IPS-20b (cell line): ENCODE data around the gene APOC3.

Experiments used
- H3K27ac ChIP-seq: one replicate; pipeline ENCODE4 v1.5.1; 2013; ENCODE audit warnings: low read length
- H3K27me3 ChIP-seq: 2 replicates; pipeline ENCODE4 v1.6.1; 2013; ENCODE audit warnings: mild to moderate bottlenecking, low read length, inconsistent platforms; ENCODE audit not compliant: insufficient read depth
- H3K36me3 ChIP-seq: 2 replicates; pipeline ENCODE4 v1.6.1; 2013; ENCODE audit warnings: low read depth, mild to moderate bottlenecking, inconsistent platforms, low read length, moderate library complexity; ENCODE audit not compliant: insufficient read depth
- H3K4me1 ChIP-seq: 2 replicates; pipeline ENCODE4 v1.6.1; 2013; ENCODE audit warnings: mild to moderate bottlenecking, control low read depth, inconsistent platforms, low read length, moderate library complexity; ENCODE audit not compliant: insufficient read depth
- H3K4me3 ChIP-seq: 2 replicates; pipeline ENCODE4 v1.5.1; 2013; ENCODE audit warnings: mild to moderate bottlenecking, low read length, inconsistent platforms
- H3K9ac ChIP-seq: 2 replicates; pipeline ENCODE4 v1.6.1; 2013; ENCODE audit warnings: low read depth, mild to moderate bottlenecking, inconsistent platforms, low read length, moderate library complexity
- H3K9me3 ChIP-seq: 2 replicates; pipeline ENCODE4 v1.6.1; 2013; ENCODE audit warnings: mild to moderate bottlenecking, low read depth, low read length, inconsistent platforms; ENCODE audit not compliant: insufficient read depth

The APOC3 gene

GRCh38 chr11:116843661-116844060 is 14.0 kb downstream of the APOC3 start:
- H3K27ac ChIP-seq = no peak overlapping the region
- H3K9me3 ChIP-seq = no peaks in the 10 kb centered on the region
- H3K27me3 ChIP-seq = no peaks in the 10 kb centered on the region
- no peak overlapping the region for H3K9ac ChIP-seq
- H3K4me3 ChIP-seq = no peak overlapping the region
- H3K4me1 ChIP-seq = no peaks in the 10 kb centered on the region
- H3K36me3 ChIP-seq = peaks cover 53% of the 10 kb centered on the region

GRCh38 chr11:116844722-116845121 is 15.0 kb downstream of the APOC3 start:
- no peaks in the 10 kb centered on the region for H3K27me3 ChIP-seq
- no peak overlapping the region for H3K9ac ChIP-seq
- H3K27ac ChIP-seq = no peak overlapping the region

GRCh38 chr11:116847612-116848011 is 17.9 kb downstream of the APOC3 start:
- Histone ChIP-seq H3K9ac (no peak overlapping the region), H3K27me3 (no peaks in the 10 kb centered on the region), H3K9me3 (no peaks in the 10 kb centered on the region), H3K4me1 (no peaks in the 10 kb centered on the region), H3K4me3 (no peak overlapping the region), H3K27ac (no peak overlapping the region), H3K36me3 (peaks cover 61% of the 10 kb centered on the region)

More at GRCh38 chr11:116844722-116845121, 15.0 kb downstream of the APOC3 start:
- no peaks in the 10 kb centered on the region for H3K4me1 ChIP-seq
- H3K4me3 ChIP-seq = no peak overlapping the region
- peaks cover 61% of the 10 kb centered on the region for H3K36me3 ChIP-seq
- no peaks in the 10 kb centered on the region for H3K9me3 ChIP-seq

GRCh38 chr11:116849060-116849459 is 19.4 kb downstream of the APOC3 start:
- Histone ChIP-seq H3K9ac (no peak overlapping the region), H3K36me3 (peaks cover 59% of the 10 kb centered on the region), H3K27ac (no peak overlapping the region), H3K4me1 (no peaks in the 10 kb centered on the region), H3K9me3 (no peaks in the 10 kb centered on the region), H3K4me3 (no peak overlapping the region), H3K27me3 (no peaks in the 10 kb centered on the region)

GRCh38 chr11:116849486-116849885 is 19.8 kb downstream of the APOC3 start:
- Histone ChIP-seq H3K27me3 (no peaks in the 10 kb centered on the region), H3K36me3 (peaks cover 57% of the 10 kb centered on the region), H3K4me1 (no peaks in the 10 kb centered on the region), H3K4me3 (no peak overlapping the region), H3K9me3 (no peaks in the 10 kb centered on the region), H3K27ac (no peak overlapping the region), H3K9ac (no peak overlapping the region)

DNA sequence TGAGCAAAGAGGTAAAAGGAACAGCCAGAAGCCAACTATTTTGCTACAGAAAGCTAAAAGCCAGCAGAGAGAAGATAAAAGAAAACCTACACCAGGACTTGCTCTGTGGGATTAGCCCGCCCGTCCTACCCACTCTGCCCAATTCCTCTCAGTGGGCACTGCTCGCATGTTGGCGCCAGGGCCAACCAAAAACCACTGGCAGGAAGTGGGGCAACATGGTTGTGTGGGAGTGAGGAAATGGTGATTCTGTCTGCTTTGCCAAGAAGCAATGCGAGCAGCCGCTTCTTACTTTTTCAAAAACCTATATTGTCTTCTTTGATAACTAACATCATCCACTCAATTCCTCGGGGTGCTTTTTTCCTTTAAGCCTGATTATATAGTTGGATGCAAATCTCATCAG is 21.9 kb downstream of the APOC3 start:
- no peak overlapping the region for H3K4me3 ChIP-seq
- no peaks in the 10 kb centered on the region for H3K27me3 ChIP-seq
- no peaks in the 10 kb centered on the region for H3K4me1 ChIP-seq
- no peak overlapping the region for H3K27ac ChIP-seq
- no peak overlapping the region for H3K9ac ChIP-seq
- no peaks in the 10 kb centered on the region for H3K9me3 ChIP-seq
- H3K36me3 ChIP-seq = peaks cover 39% of the 10 kb centered on the region

GRCh38 chr11:116852261-116853031 is 22.7 kb downstream of the APOC3 start:
- Histone ChIP-seq H3K4me3 (no peak overlapping the region), H3K27ac (no peak overlapping the region), H3K9me3 (no peaks in the 10 kb centered on the region), H3K36me3 (peaks cover 39% of the 10 kb centered on the region), H3K27me3 (no peaks in the 10 kb centered on the region), H3K4me1 (no peaks in the 10 kb centered on the region), H3K9ac (no peak overlapping the region)

- H3K36me3 ChIP-seq = peaks cover 41% of the 10 kb centered on the region
- H3K9me3 ChIP-seq = no peaks in the 10 kb centered on the region
- no peaks in the 10 kb centered on the region for H3K4me1 ChIP-seq
- no peak overlapping the region for H3K27ac ChIP-seq
- H3K9ac ChIP-seq = no peak overlapping the region
- H3K27me3 ChIP-seq = no peaks in the 10 kb centered on the region
- H3K4me3 ChIP-seq = no peak overlapping the region
Observed at GRCh38 chr11:116853461-116854073, 23.9 kb downstream of the APOC3 start.

DNA sequence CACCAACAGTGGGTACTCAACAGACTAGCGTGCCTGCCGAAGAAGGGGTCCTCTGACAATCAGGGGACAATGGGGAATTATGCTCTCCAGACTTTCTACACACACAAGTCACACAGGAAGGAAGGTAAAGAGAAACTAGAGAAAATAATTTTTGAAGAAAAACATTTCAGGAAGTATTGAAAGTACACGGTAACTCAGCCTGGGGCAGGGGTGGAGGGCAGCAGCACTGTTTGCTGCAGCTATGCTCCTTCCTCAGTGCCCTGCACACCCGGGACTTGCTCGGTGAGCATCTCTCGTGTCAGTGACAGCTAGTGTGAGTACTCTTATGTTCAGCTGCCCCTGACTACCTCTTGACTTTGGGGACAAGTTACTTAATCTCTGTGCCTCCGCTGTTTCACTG is 25.7 kb downstream of the APOC3 start:
- Histone ChIP-seq H3K4me1 (no peaks in the 10 kb centered on the region), H3K36me3 (peaks cover 48% of the 10 kb centered on the region), H3K4me3 (no peak overlapping the region), H3K9me3 (no peaks in the 10 kb centered on the region), H3K27ac (no peak overlapping the region), H3K9ac (no peak overlapping the region), H3K27me3 (no peaks in the 10 kb centered on the region)

DNA sequence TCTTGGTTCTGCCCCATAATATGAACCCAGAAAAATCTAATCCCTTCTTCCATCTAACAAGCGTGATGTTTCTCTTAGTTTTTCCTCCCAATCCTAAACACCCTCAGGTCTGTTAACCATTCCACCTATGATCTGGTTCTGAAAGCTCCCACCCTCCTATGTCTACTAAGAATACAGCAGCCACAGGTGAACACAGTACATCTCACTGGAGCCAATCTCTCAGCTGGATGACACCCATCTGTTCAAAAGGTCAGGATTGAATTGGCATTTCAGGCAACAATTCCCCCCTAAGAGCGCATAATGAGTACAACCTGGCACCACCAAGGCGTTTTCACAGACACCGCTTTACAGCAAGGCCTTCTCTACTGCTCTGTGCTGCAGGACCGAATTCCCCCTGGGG is 26.7 kb downstream of the APOC3 start:
- Histone ChIP-seq H3K27me3 (no peaks in the 10 kb centered on the region), H3K9me3 (no peaks in the 10 kb centered on the region), H3K9ac (no peak overlapping the region), H3K4me3 (no peak overlapping the region), H3K4me1 (no peaks in the 10 kb centered on the region), H3K36me3 (peaks cover 58% of the 10 kb centered on the region), H3K27ac (no peak overlapping the region)

GRCh38 chr11:116857316-116857715 is 27.6 kb downstream of the APOC3 start:
- Histone ChIP-seq H3K9ac (no peak overlapping the region), H3K36me3 (peaks cover 67% of the 10 kb centered on the region), H3K9me3 (no peaks in the 10 kb centered on the region), H3K4me1 (no peaks in the 10 kb centered on the region), H3K4me3 (no peak overlapping the region), H3K27ac (no peak overlapping the region), H3K27me3 (no peaks in the 10 kb centered on the region)

DNA sequence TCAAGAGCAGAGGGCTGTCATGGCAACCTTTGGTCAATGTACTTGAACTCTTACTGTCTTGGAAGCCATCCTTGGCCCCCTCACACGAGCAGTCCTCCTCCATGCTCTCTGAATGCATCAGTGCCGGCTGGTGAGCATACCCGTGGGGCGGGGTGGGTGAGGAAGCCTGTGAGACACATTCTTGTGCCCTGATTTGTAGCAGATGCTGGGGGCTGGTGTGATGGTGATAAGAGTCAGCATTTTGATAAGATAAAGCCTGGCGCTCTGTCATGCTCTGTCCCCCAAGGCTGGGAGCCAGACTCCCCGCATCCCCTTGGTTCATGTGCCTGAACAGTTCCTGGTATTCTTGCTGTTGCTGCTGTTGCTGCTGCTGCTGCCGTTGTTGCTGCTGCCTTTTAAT is 28.2 kb downstream of the APOC3 start:
- no peak overlapping the region for H3K27ac ChIP-seq
- peaks cover 68% of the 10 kb centered on the region for H3K36me3 ChIP-seq
- H3K4me1 ChIP-seq = no peaks in the 10 kb centered on the region
- no peaks in the 10 kb centered on the region for H3K9me3 ChIP-seq
- H3K9ac ChIP-seq = no peak overlapping the region
- H3K4me3 ChIP-seq = no peak overlapping the region
- H3K27me3 ChIP-seq = no peaks in the 10 kb centered on the region
